Measurements from ENCODE around the gene TLK2. TPM values are rescaled to one million over a fixed set of nuclear protein-coding genes. Genes with fewer than 3 reads are reported as not detected.
"Not testable (repeated sequence)": the region's sequence is repeated elsewhere in the genome, so short reads cannot be mapped to it uniquely, and the experiment has no call there.

TLK2 gene
- total RNA-seq, 1 experiment from 2014 or later: 54.7 TPM

- H3K4me1 ChIP-seq (ENCODE audit: insufficient read depth, low read length, poor library complexity, severe bottlenecking); H3K27me3 ChIP-seq (replicated peaks; ENCODE audit: insufficient read depth, low read depth, low read length, poor library complexity); H3K4me3 ChIP-seq (ENCODE audit: low read depth, low read length, poor library complexity, severe bottlenecking); DNase-seq (ENCODE audit: low spot score); BruUV-seq (replicated peaks); H3K27ac ChIP-seq (ENCODE audit: low read depth, low read length, poor library complexity, severe bottlenecking); H3K9me3 ChIP-seq (ENCODE audit: low read depth, low read length, poor library complexity, severe bottlenecking); H3K36me3 ChIP-seq (ENCODE audit: insufficient read depth, low read length, poor library complexity, severe bottlenecking); intact Hi-C loops (cut with micrococcal nuclease; ENCODE audit: unreplicated experiment); POLR2A ChIA-PET (ENCODE audit: low non-redundant PET): not testable (repeated sequence)
- CTCF ChIA-PET: interaction anchor here (0.7 kb wide), 1 partner anchor 196 kb away, joined by 13 read pairs; no protein-coding TSS in a partner anchor
These were observed 26.2 kb downstream of the TLK2 start for GRCh38 chr17:62504857-62505256.

GRCh38 chr17:62507191-62507836, 28.7 kb downstream of the TLK2 start:
- intact Hi-C loops (cut with micrococcal nuclease; ENCODE audit: unreplicated experiment); DNase-seq (ENCODE audit: low spot score); CTCF ChIA-PET; POLR2A ChIA-PET (ENCODE audit: low non-redundant PET); H3K27ac ChIP-seq (ENCODE audit: low read depth, low read length, poor library complexity, severe bottlenecking); H3K36me3 ChIP-seq (ENCODE audit: insufficient read depth, low read length, poor library complexity, severe bottlenecking); H3K4me1 ChIP-seq (ENCODE audit: insufficient read depth, low read length, poor library complexity, severe bottlenecking); H3K4me3 ChIP-seq (ENCODE audit: low read depth, low read length, poor library complexity, severe bottlenecking); H3K9me3 ChIP-seq (ENCODE audit: low read depth, low read length, poor library complexity, severe bottlenecking); H3K27me3 ChIP-seq (replicated peaks; ENCODE audit: insufficient read depth, low read depth, low read length, poor library complexity); BruUV-seq (replicated peaks): not testable (repeated sequence)

GRCh38 chr17:62510247-62510819, 31.7 kb downstream of the TLK2 start:
- CTCF ChIA-PET; BruUV-seq (replicated peaks); intact Hi-C loops (cut with micrococcal nuclease; ENCODE audit: unreplicated experiment); H3K9me3 ChIP-seq (ENCODE audit: low read depth, low read length, poor library complexity, severe bottlenecking); H3K4me1 ChIP-seq (ENCODE audit: insufficient read depth, low read length, poor library complexity, severe bottlenecking); H3K27me3 ChIP-seq (replicated peaks; ENCODE audit: insufficient read depth, low read depth, low read length, poor library complexity); DNase-seq (ENCODE audit: low spot score); H3K27ac ChIP-seq (ENCODE audit: low read depth, low read length, poor library complexity, severe bottlenecking); POLR2A ChIA-PET (ENCODE audit: low non-redundant PET); H3K36me3 ChIP-seq (ENCODE audit: insufficient read depth, low read length, poor library complexity, severe bottlenecking); H3K4me3 ChIP-seq (ENCODE audit: low read depth, low read length, poor library complexity, severe bottlenecking): not testable (repeated sequence)

GRCh38 chr17:62511014-62511413, 32.4 kb downstream of the TLK2 start:
- intact Hi-C loops (cut with micrococcal nuclease; ENCODE audit: unreplicated experiment); H3K27me3 ChIP-seq (replicated peaks; ENCODE audit: insufficient read depth, low read depth, low read length, poor library complexity); H3K27ac ChIP-seq (ENCODE audit: low read depth, low read length, poor library complexity, severe bottlenecking); H3K9me3 ChIP-seq (ENCODE audit: low read depth, low read length, poor library complexity, severe bottlenecking); H3K36me3 ChIP-seq (ENCODE audit: insufficient read depth, low read length, poor library complexity, severe bottlenecking); DNase-seq (ENCODE audit: low spot score); BruUV-seq (replicated peaks); CTCF ChIA-PET; POLR2A ChIA-PET (ENCODE audit: low non-redundant PET); H3K4me3 ChIP-seq (ENCODE audit: low read depth, low read length, poor library complexity, severe bottlenecking); H3K4me1 ChIP-seq (ENCODE audit: insufficient read depth, low read length, poor library complexity, severe bottlenecking): not testable (repeated sequence)

GRCh38 chr17:62516376-62516775, 37.8 kb downstream of the TLK2 start:
- H3K9me3 ChIP-seq (ENCODE audit: low read depth, low read length, poor library complexity, severe bottlenecking); H3K4me3 ChIP-seq (ENCODE audit: low read depth, low read length, poor library complexity, severe bottlenecking); POLR2A ChIA-PET (ENCODE audit: low non-redundant PET); H3K27ac ChIP-seq (ENCODE audit: low read depth, low read length, poor library complexity, severe bottlenecking); intact Hi-C loops (cut with micrococcal nuclease; ENCODE audit: unreplicated experiment); H3K36me3 ChIP-seq (ENCODE audit: insufficient read depth, low read length, poor library complexity, severe bottlenecking); H3K4me1 ChIP-seq (ENCODE audit: insufficient read depth, low read length, poor library complexity, severe bottlenecking); H3K27me3 ChIP-seq (replicated peaks; ENCODE audit: insufficient read depth, low read depth, low read length, poor library complexity); BruUV-seq (replicated peaks); CTCF ChIA-PET; DNase-seq (ENCODE audit: low spot score): not testable (repeated sequence)

- H3K27ac ChIP-seq (ENCODE audit: low read depth, low read length, poor library complexity, severe bottlenecking); H3K36me3 ChIP-seq (ENCODE audit: insufficient read depth, low read length, poor library complexity, severe bottlenecking); intact Hi-C loops (cut with micrococcal nuclease; ENCODE audit: unreplicated experiment); H3K27me3 ChIP-seq (replicated peaks; ENCODE audit: insufficient read depth, low read depth, low read length, poor library complexity); BruUV-seq (replicated peaks); H3K4me3 ChIP-seq (ENCODE audit: low read depth, low read length, poor library complexity, severe bottlenecking); DNase-seq (ENCODE audit: low spot score); H3K4me1 ChIP-seq (ENCODE audit: insufficient read depth, low read length, poor library complexity, severe bottlenecking); H3K9me3 ChIP-seq (ENCODE audit: low read depth, low read length, poor library complexity, severe bottlenecking); POLR2A ChIA-PET (ENCODE audit: low non-redundant PET): not testable (repeated sequence)
- CTCF ChIA-PET: interaction anchor here (0.5 kb wide), 1 partner anchor 71 kb away, joined by 3 read pairs; no protein-coding TSS in a partner anchor
These were observed 42.7 kb downstream of the TLK2 start for GRCh38 chr17:62521295-62521694.

- H3K9me3 ChIP-seq (ENCODE audit: low read depth, low read length, poor library complexity, severe bottlenecking); intact Hi-C loops (cut with micrococcal nuclease; ENCODE audit: unreplicated experiment); H3K27me3 ChIP-seq (replicated peaks; ENCODE audit: insufficient read depth, low read depth, low read length, poor library complexity); H3K27ac ChIP-seq (ENCODE audit: low read depth, low read length, poor library complexity, severe bottlenecking); POLR2A ChIA-PET (ENCODE audit: low non-redundant PET); H3K4me3 ChIP-seq (ENCODE audit: low read depth, low read length, poor library complexity, severe bottlenecking); H3K4me1 ChIP-seq (ENCODE audit: insufficient read depth, low read length, poor library complexity, severe bottlenecking); H3K36me3 ChIP-seq (ENCODE audit: insufficient read depth, low read length, poor library complexity, severe bottlenecking); DNase-seq (ENCODE audit: low spot score); CTCF ChIA-PET; BruUV-seq (replicated peaks): not testable (repeated sequence)
These were observed 45.5 kb downstream of the TLK2 start for GRCh38 chr17:62524077-62524476.

GRCh38 chr17:62525317-62525716, 46.7 kb downstream of the TLK2 start:
- intact Hi-C loops (cut with micrococcal nuclease; ENCODE audit: unreplicated experiment); POLR2A ChIA-PET (ENCODE audit: low non-redundant PET); H3K36me3 ChIP-seq (ENCODE audit: insufficient read depth, low read length, poor library complexity, severe bottlenecking); H3K4me1 ChIP-seq (ENCODE audit: insufficient read depth, low read length, poor library complexity, severe bottlenecking); H3K27ac ChIP-seq (ENCODE audit: low read depth, low read length, poor library complexity, severe bottlenecking); H3K9me3 ChIP-seq (ENCODE audit: low read depth, low read length, poor library complexity, severe bottlenecking); H3K27me3 ChIP-seq (replicated peaks; ENCODE audit: insufficient read depth, low read depth, low read length, poor library complexity); CTCF ChIA-PET; H3K4me3 ChIP-seq (ENCODE audit: low read depth, low read length, poor library complexity, severe bottlenecking); BruUV-seq (replicated peaks); DNase-seq (ENCODE audit: low spot score): not testable (repeated sequence)

All from A673 (cell line).